T-helper 22 cell (primary cell): ENCODE measurements around the gene CREB3L1.
A peak's percentile ranks its signal among the peaks of the same experiment; 100 is the strongest.

Source experiments
- DNase-seq: peaks from one replicate; pipeline ENCODE4 v3.0.0-alpha.2; 2020; ENCODE audit warnings: low read depth

CREB3L1 gene, protein sequence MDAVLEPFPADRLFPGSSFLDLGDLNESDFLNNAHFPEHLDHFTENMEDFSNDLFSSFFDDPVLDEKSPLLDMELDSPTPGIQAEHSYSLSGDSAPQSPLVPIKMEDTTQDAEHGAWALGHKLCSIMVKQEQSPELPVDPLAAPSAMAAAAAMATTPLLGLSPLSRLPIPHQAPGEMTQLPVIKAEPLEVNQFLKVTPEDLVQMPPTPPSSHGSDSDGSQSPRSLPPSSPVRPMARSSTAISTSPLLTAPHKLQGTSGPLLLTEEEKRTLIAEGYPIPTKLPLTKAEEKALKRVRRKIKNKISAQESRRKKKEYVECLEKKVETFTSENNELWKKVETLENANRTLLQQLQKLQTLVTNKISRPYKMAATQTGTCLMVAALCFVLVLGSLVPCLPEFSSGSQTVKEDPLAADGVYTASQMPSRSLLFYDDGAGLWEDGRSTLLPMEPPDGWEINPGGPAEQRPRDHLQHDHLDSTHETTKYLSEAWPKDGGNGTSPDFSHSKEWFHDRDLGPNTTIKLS

DNA sequence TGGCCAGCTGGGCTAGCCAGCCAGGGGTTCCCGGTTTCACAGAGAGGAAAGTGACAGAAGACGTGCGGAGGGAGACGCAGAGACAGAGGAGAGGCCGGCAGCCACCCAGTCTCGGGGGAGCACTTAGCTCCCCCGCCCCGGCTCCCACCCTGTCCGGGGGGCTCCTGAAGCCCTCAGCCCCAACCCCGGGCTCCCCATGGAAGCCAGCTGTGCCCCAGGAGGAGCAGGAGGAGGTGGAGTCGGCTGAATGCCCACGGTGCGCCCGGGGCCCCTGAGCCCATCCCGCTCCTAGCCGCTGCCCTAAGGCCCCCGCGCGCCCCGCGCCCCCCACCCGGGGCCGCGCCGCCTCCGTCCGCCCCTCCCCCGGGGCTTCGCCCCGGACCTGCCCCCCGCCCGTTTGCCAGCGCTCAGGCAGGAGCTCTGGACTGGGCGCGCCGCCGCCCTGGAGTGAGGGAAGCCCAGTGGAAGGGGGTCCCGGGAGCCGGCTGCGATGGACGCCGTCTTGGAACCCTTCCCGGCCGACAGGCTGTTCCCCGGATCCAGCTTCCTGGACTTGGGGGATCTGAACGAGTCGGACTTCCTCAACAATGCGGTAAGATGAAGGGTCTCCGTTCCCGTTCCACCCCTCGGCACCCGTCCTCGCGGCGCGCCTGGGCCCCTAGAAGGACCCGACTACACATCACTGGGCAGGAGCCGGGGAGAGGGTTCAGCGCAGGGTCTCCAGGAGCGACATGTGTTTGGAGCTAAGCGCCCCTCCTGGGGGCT, at the start of gene CREB3L1:
Gene CREB3L1 (plus strand): TSS at position 41 of the 765 bp plus-strand sequence. CDS start 450 bp downstream, at position 491.
- DNase-seq = no peak

DNA sequence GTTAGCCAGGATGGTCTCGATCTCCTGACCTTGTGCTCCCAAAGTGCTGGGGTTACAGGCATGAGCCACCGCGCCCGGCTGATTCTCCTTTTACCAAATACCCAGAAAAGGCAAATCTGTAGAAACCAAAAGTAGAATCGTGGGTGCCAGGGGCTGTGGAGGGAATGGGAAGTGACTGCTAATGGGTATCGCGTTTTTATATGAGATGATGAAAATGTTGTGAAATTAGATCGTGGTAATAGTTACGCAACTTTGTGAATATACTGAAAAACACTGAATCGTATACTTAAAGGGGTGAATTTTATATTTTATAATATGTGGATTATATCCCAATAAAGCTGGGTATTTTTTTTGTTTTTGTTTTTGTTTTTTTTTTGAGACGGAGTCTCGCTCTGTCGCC, 48.2 kb upstream of the CREB3L1 start:
- no peak for DNase-seq

DNA sequence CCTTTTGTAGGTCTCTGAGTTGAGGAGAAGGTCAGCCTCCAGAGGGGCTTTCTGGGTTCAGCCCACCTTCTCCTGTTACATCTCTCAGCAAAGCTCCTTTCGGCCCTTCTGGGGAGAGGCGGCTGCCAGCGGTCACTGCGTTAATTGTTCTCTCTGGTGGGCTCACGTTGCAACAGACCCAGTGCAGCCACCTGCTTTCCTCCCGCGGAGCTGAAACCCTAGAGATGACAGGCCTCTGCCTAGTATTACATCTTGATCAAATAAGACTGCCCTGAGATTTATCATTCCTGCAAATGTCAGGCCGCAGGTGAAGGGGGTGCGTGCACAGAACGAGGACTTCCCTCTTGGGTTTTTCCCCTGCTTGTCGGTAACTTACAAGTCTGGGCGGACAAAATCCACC, 43.2 kb upstream of the CREB3L1 start:
- DNase-seq = no peak

DNA sequence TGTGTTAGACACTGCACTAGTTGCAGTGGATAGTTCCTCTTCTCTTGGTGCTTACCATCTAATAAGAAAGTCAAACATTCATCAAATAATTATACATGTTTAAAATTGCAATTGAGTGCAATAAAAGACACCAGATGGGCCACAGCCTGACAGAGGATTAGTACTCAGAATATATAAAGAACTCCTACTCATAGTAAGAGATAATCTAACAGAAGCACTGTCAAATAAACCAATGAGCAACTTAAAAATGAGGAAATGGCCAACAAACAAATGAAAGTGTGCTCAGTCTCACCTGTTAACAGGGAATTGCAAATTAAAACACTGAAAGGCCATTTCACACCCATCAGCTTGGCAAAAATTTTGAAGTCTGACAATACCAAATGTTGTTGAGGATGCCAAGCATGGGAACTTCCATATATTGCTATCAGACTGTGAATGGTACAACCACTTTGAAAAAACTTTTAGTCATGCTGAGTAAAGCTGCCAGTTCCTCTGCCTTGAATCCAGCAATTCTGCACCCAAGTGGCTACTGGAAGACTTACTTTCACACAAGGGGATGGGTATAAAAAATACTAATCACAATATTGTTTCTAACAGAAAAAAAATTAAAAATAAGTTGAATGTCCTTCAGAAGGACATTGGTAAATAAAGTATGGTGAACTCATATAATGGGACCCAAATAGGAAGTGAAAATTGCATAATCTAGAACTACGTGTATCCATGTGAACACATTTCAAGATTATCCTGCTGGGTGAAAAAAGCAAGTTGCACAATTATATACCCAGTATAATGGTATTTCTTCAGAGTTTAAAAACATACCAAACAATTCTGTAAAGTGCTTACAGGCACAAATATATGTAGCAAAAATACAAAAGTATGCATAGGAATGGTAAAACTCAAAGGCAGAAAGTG, 41.4 kb upstream of the CREB3L1 start:
- no peak for DNase-seq

DNA sequence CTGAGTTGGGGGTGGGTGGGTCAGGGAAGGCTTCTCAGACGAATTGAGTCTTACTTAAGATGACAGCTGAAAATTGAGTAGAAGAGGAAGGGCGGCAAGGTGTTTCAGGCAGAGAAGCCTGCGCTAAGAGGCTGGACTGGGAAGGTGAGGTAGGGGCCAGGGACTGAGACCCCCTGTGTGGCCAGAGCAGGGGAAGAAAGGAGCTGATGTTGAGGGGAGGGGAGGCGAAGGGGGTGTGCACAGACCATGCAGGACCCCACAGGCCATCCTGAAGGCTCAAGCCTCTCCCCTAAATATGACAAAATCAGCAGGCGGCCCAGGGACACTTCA, 40.6 kb upstream of the CREB3L1 start:
- DNase-seq = no peak

DNA sequence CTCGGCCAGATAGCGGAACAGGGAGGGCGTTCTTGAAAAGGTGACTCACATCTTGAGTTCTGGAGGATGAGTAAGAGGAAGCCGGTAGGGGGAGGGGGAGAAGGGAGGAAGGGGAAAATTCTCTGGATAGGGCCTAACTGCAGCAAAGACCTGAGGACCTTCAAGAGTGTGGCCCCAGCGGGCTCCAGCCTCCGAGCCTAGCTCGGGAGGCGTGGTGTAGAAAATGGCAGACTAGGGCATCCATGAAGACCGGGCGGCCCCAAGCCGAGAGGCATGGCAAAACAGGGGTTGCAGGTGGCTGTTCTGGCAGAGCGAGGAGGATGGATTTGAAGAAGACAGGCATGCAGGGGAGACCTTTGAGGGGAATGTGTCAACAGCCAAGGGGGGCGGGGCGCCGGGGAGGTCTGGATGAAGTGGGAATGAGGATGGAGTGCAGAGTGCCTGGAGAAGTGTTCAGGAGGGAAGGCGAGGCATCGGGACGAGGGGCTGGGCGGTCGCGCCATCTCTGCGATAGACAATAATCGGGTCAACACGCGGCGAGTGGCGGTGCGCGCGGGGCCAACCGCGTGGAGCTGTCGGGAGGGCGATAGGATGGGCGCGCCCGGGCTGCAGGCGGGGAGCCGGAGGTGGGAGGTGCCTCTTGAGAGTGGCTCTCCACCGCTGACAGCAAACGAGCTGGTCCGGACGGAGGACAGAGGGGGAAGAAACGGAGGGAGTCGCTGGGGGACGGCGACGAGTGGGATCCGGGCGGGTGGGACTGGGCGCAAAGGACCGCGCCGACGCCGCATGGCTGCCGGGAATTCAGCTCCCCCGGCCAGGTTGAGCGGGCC, 40.0 kb upstream of the CREB3L1 start:
- DNase-seq = peak; percentile 16

DNA sequence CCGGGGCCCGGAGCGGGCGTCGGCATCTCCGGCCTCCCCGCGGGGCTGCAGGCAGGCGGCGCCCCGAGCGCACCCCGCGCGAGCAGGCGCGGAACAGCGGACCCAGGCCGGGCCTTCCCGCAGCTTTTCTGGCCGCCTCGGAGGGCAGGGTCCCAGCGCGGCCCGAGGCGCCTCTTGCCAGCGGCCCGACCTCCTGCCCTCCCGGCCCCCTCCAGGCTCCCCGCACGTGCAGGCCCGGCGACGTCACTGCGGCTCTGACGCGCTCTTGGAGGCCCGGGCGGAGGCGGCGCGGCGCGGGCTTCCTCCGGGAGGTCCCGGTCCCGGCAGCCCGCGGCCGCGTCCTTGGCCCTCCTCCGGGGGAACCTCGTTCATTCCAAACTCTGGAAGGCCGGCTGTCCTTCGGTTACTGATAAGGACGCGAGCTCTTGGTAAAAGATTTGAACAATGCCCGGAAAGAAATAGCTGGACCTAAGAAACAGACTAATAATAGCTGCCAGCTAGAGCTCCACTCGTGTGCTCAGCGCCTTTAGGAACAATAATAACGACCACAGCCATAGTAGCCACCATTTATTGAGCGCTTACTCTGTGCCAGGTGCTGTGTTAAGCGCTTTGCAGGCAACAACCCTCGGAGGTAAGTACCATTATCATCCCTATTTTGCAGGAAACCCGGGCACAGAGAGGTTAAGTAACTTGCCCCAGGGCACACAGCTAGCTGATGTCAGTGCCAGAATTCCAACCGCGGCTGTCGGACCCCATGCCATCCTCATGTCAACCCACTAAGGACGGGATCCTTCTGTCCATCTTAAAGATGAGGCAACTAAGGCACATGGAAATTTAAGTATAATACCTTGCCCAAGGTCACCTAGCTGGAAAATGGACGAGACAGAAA, 39.1 kb upstream of the CREB3L1 start:
- DNase-seq = peak; percentile 45

DNA sequence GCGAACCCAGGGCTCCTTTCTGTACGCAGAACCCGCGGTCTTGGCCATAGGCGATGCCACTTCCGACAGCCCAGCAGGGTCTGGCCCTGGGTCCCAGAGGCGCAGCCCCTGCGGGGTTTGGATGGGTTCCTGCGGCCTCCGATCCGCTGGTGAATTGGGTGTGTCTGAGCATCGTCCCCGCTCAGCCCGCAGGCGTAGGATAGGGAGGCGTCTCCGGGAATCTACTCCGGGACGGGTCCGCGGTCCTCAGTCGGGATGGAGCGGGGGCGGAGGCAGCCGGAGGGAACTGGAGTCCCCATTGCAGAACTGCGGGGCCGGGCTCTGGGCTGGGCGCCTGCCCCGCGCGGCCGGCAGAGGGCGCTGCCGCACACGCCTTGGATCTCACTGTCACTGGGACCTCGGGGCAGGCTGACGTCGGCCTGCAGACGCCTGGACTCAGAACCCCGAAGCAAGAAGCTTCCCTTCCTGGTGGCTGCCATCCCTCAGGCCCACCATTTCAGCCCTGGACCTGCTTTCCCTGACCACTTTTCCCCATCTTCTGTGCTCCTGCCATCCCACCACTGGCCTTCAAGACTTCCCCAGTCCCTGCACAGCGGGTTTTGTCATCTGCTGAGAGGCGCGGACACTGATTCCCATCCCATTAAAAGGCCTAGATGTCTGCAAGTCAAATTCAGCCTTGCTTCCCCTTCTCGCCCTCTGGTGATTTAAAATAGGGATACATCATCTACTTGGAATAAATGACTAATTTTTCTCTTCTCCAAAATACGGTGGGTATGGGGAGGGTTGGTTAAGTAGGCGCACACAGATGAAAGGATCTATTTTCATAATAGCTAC, 38.3 kb upstream of the CREB3L1 start:
- DNase-seq = peak; percentile 51

DNA sequence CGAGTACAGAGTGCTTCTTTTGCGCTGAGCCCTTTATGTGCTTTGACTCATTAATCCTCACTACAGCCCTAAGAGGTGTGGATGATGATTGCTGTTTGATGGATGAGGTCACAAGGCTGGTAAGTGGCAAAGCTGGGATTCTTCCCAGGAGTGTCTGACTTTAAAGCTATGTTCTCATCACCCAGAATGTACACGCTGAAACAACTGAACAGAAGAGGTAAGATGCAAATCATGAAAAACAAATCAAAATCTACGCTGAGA, 37.7 kb upstream of the CREB3L1 start:
- DNase-seq = no peak

DNA sequence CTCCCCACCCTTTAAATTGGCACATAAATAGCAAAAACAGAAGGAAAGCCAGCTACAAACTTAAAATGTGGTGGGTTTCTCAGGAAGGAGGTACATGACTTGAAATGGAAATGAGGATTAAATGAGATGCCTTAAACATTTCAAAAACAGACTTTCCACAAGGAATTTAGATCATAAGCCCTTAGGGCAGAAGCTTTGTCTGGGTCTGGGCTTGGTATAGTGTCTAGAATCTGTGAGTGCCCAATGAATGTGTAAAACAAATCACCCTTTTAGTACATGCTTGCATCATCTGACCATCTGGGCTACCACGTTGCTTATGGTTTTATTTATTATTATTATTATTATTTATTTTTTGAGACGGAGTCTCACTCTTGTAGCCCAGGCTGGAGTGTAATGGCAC, 37.1 kb upstream of the CREB3L1 start:
- no peak for DNase-seq

DNA sequence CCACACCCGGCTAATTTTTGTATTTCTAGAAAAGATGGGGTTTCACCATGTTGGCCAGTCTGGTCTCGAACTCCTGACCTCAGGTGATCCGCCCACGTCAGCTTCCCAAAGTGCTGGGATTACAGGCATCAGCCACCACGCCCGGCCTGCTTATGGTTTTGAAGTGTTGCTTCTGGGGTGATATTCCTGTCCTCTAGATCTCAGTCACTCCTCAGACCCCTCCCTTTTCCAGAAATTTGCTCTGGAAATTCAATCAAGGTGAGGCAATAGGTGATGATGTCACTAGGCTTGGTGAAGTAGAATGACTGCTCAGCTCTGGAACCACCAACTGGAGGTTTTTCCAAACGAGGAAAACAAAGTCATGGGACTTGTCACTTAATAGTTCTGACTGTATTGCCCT, 36.6 kb upstream of the CREB3L1 start:
- DNase-seq = no peak

DNA sequence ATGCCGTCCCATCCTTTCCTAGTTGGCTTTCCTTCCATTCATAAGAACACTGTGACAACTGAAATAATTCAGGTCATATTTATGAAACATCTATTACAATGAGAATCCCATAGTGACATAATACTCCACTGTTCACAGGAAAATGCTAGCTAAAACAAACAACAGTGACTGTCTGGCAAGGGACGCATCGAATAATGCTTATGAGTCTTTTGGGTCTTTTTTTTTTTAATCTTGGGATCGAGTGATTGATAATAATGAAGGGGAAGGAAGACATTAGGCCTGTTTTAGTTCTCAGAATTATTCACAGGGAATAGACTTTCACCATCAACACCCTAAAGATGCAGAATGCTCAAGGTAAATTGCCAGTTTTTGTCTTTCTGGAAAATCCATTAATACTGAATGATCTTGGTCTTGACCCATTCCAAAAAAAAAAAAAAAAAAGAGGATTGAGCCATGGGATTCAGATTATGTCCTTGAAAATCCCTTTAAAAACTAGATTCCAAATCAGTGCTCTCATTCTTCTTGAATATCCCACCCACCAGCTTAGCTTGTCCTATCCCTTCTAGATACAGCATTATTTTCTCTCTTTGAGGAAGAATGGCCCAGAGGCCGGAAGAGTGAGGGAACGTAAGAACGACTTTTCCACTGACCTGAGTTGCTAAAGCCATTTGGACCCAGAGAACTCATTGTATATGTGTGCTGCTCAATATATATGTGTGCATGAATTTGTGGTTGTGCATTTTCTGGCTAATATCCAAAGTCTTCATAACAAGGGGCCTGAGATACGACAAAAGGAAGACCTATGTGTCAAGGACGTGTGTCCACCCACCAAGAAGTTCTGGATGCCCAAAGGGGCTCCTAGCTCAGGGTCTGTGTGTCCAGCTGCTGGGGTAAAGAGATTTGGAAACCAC, 35.2 kb upstream of the CREB3L1 start:
- DNase-seq = no peak

DNA sequence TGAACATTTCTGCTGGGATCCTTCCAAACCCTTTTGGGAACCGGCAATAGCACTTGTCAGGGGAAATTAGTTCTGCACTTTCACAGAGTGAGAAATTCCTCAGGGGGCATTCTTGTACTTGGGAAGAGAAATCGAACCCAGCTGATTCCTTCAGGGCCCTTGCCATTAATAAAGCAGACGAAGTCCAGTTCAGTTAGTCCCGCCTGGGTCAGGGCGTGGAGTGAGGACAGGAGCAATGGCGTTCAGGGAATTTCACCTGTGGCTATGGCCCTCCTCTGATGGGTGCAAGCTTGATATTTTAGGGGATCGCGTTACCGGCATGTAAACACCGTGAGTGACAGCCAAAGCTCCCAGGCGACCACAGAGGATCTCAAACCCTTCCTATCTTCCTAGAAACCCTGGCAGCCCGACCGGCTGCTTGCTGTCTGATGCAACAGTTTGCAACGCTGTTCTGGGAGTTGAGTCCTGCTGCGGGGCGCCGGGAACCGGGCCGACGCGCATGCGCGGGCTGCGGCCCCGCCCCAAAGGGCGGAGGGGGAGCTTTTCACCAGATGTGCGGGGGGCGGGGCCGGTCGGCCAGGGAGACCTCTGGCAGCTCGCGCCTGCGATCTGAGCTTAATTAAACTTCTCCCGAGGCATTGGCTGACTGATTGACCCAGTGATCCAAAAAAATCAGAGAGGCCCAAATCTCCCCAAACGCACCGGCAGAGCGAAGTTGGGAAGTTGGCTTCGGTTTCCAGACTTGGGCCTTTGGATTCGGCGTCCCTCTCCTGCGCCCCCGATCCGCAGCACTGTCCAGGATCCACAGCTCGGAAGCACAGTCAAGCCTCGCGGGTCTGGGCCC, 34.3 kb upstream of the CREB3L1 start:
- peak; percentile 71 for DNase-seq

DNA sequence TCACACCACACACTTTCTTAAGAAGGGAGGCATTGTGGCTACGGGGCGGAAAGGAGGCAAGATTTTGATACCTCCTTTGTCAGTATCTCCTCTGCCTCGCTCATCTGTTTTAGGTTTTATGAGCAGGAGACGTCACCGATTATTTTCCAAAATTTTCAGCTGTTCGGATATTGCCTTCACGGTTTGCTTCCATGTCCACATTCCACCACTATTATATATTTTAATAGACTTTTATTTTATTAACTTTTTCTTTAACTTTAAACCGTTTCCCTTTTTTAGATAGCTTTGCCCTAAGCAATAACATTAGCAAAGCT, 33.7 kb upstream of the CREB3L1 start:
- no peak for DNase-seq

DNA sequence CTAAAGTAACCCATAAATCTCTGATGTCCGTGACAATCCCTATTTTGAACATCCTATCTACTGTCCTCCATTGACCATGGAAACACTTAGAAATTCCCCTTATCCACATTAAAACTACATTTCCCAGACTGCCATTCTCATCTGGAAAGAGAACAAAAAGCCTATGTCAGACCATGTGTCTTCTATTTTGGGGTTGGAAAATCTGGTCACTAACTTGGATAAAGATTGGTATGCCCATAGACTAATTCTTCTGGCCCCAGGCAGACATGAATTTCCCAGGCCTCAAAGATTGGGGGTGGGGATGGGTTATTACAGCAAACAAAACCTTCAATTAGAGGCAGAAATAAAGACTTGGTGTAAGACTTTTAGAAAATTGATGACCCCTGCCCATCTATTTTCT, 30.9 kb upstream of the CREB3L1 start:
- no peak for DNase-seq

DNA sequence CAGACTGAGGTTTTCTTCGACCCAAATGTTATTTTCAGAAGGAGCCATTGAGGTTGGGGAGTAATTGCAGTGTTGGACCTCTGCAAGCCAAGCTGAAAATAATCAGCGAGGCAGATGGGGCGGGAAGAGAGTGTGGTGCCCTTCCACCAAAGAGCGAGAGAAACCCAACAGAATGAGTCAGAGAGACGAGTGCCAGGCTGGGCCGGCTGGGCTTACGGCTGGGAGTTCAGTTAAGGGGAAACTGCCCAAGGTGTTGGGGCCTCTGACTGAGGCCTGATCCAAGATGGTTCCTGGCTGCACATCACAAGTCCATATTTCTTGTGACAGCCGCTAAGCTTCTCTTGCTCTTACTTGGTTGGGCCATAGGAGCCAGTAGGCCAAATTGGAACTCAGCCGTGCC, 30.4 kb upstream of the CREB3L1 start:
- no peak for DNase-seq

DNA sequence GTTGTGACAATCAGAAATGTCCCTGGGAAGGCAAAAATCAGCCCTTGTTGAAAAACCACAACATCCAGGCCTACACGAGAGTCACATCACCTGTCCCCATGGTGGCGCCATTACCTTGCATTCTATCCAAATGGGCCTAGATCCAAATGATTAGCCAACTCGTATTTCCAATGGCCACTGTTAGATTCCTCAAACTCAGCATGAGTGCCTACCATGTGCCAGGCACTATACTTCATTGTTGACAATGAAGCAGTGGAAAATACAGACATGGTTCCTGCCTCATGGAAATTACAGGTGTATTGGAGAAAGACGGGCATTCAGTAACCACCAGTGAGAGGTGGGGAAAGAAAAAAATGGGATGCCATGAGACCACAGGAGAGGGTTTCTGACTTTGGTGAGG, 29.8 kb upstream of the CREB3L1 start:
- DNase-seq = peak; percentile 10
